SK-N-SH treated with all-trans-retinoic acid at 6 μM for 48 hours (cell line): Measurements from ENCODE around the gene TNRC6B.

Experiments used
- BACH2 ChIP-seq: fragments of 250-450 bp; sonication (Bioruptor Pico); IDR thresholded peaks from 2 replicates; pipeline ENCODE4 v1.9.0; 2021; ENCODE audit warnings: mild to moderate bottlenecking, borderline replicate concordance
- CREB5 ChIP-seq: fragments of 250-450 bp; sonication (Bioruptor Pico); IDR thresholded peaks from 2 replicates; pipeline ENCODE4 v1.5.1; 2020; ENCODE audit warnings: low read depth, mild to moderate bottlenecking, moderate library complexity
- PATZ1 ChIP-seq: fragments of 250-450 bp; sonication (Bioruptor Pico); IDR thresholded peaks from 2 replicates; pipeline ENCODE4 v1.8.0; 2020; ENCODE audit warnings: mild to moderate bottlenecking, moderate library complexity, borderline replicate concordance
- SNAI2 ChIP-seq: fragments of 250-450 bp; sonication (Bioruptor Pico); IDR thresholded peaks from 2 replicates; pipeline ENCODE4 v1.5.0; 2020; ENCODE audit warnings: mild to moderate bottlenecking, moderate library complexity
- TOX ChIP-seq: fragments of 250-450 bp; sonication (Bioruptor Pico); IDR thresholded peaks from 2 replicates; pipeline ENCODE4 v1.8.0; 2021; ENCODE audit warnings: mild to moderate bottlenecking, moderate library complexity, borderline replicate concordance
- TSHZ2 ChIP-seq: fragments of 250-450 bp; sonication (Bioruptor Pico); IDR thresholded peaks from 2 replicates; pipeline ENCODE4 v1.5.0; 2020; ENCODE audit warnings: mild to moderate bottlenecking, moderate library complexity
- ZFP30 ChIP-seq: fragments of 450-650 bp; formaldehyde crosslinking; IDR thresholded peaks from 2 replicates; pipeline ENCODE4 v1.5.0; 2022; ENCODE audit warnings: mild to moderate bottlenecking, moderate library complexity

- TF ChIP-seq SNAI2 (CRISPR knock-in tag) (no peak), BACH2 (no peak), ZFP30 (CRISPR knock-in tag) (no peak), PATZ1 (no peak), TSHZ2 (no peak), CREB5 (CRISPR knock-in tag) (no peak), TOX (CRISPR knock-in tag) (no peak)
These were observed 207.5 kb downstream of the TNRC6B start for GRCh38 chr22:40385036-40385782.
